ENCODE data around the gene HDGFL2. TPM values are rescaled to one million over a fixed set of nuclear protein-coding genes. Genes with fewer than 3 reads are reported as not detected.

The HDGFL2 gene
- total RNA-seq, 2 experiments from 2014 or later, result 17.2 to 18.0 TPM

DNA sequence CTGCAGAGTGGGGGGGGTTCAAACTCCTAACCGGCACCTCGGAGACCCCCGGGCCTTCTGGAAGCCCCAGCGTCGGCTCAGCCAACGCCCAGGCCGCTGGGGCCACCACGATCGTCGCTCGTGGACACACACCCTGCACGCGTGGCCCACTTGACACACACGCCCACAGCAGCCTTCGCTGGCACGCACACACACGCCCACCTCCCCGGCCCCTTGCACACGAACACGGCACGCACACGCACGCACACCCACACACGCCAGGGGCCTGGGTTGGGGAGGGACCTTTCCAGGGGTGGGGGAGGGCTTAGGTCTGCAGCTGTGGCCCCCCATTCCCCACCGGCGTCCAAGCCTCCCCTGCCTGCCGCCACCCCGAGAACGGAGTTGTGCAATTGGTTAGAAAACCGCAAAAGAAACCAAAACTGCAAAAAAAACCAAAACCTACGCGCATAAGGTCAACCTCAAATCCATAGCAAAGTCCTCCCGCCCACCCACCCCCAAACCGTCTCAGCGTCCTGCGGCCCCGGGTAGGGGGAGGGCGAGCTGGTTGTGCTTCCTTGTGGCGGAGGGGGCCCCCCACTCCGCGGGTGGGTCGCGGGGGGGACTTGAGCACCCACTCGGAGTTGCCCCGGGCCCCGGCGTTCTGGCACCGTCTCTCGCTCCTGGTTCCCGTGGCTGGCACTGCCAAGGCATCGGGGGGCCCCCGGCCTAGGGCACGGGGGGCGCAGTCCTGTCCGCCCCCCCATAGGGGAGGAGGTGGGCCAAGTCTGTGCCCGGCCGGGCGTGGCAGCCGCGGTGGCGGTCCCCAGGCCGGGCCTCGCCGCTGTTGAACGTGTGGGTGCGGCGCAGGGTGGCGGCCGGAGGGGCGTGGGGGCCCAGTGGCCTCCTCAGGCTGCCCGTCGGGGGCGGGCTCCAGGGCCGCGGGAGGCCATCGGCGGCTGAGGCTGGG, 71.1 kb downstream of the HDGFL2 start:
- TF ChIP-seq, protein P1, sequence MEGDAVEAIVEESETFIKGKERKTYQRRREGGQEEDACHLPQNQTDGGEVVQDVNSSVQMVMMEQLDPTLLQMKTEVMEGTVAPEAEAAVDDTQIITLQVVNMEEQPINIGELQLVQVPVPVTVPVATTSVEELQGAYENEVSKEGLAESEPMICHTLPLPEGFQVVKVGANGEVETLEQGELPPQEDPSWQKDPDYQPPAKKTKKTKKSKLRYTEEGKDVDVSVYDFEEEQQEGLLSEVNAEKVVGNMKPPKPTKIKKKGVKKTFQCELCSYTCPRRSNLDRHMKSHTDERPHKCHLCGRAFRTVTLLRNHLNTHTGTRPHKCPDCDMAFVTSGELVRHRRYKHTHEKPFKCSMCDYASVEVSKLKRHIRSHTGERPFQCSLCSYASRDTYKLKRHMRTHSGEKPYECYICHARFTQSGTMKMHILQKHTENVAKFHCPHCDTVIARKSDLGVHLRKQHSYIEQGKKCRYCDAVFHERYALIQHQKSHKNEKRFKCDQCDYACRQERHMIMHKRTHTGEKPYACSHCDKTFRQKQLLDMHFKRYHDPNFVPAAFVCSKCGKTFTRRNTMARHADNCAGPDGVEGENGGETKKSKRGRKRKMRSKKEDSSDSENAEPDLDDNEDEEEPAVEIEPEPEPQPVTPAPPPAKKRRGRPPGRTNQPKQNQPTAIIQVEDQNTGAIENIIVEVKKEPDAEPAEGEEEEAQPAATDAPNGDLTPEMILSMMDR (IDR thresholded peaks at IDR 0.05), result no peak
- Histone ChIP-seq H3K9me3 (ENCODE audit: control insufficient read depth in 1 of 2, insufficient read depth in 1 of 2, low read length in 2 of 2) (peaks cover 0 to 25% of the 10 kb centered on the region in 2 experiments), H3K27ac (ENCODE audit: low read depth in 1 of 2, low read length in 2 of 2) (no peak overlapping the region), H3K27me3 (ENCODE audit: control insufficient read depth in 1 of 2, insufficient read depth in 2 of 2, low read length in 2 of 2) (peaks cover 7 to 9% of the 10 kb centered on the region in 2 experiments), H3K36me3 (ENCODE audit: insufficient read depth, low read length) (no peaks in the 10 kb centered on the region), H3K4me3 (ENCODE audit: low read length) (no peak overlapping the region), H3K4me1 (ENCODE audit: insufficient read depth, low read length) (peaks cover 7% of the 10 kb centered on the region)
- Mint-ChIP-seq H3K27me3 (peaks cover 26% of the 10 kb centered on the region), H3K27ac (no peak overlapping the region), H3K4me1 (ENCODE audit: low read depth) (no peaks in the 10 kb centered on the region), H3K36me3 (ENCODE audit: low read depth) (no peaks in the 10 kb centered on the region), H3K4me3 (no peak overlapping the region), H3K9me3 (no peaks in the 10 kb centered on the region)
- intact Hi-C loops (cut with DNase I, micrococcal nuclease), result no loop called here
- DNase-seq (peak in 2 of 14 experiments; percentile 46 to 63), ATAC-seq (ENCODE audit: poor library complexity) (no peak)
- ChIA-PET POLR2A (no interaction called here), CTCF (no interaction called here)

DNA sequence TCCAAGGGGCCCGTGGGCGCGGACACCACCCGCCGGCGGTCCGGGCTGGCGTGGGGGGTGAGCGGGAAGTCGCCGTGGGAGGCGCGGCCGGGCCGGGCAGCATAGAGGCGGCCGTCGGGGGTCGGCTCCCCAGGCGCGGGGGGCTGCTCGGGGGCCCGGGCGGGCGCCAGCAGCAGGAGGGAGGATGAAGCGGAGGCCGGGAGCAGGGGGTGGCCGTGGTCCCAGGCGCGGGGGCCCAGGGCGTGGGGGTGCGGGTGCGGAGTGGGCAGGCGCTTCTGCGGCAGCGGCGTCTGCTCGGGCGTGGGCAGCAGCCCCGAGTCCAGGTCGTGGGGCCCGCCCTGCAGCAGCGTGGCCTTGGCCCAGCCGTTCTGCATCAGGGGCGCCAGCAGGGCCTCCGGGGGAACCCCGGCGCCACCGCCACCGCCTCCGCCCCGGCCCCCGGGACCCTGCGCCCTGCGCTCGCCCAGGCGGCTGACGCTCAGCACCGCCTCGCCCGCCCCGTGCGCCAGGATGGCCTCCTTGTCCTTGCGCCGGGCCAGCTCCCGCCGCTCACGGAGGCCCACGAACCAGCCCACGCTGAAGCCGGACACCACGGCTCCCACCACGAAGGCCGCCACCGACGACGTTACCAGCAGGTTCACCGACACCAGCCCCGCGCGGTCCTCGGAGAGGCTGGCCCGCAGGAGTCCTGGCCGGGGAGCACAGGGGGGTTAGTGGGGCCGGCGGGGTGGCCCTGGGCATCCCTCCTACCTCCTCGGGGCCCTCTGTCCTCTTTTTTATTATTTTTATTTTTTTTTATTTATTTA, 71.9 kb downstream of the HDGFL2 start:
- POLR2A ChIA-PET, result no interaction called here
- ATAC-seq (ENCODE audit: poor library complexity) (no peak), DNase-seq (no peak)
- TF ChIP-seq, protein P1 (IDR thresholded peaks at IDR 0.05), result no peak
- no peaks in the 10 kb centered on the region for H3K36me3 Mint-ChIP-seq (ENCODE audit: low read depth)
- no peak overlapping the region for H3K27ac Mint-ChIP-seq
- CTCF ChIA-PET, result no interaction called here
- no peak overlapping the region for H3K4me3 ChIP-seq (ENCODE audit: low read length)
- H3K4me3 Mint-ChIP-seq, result no peak overlapping the region
- intact Hi-C loops (cut with DNase I, micrococcal nuclease), result no loop called here
- H3K27me3 Mint-ChIP-seq, result peaks cover 21% of the 10 kb centered on the region
- no peaks in the 10 kb centered on the region for H3K36me3 ChIP-seq (ENCODE audit: insufficient read depth, low read length)
- no peaks in the 10 kb centered on the region for H3K9me3 Mint-ChIP-seq
- H3K4me1 Mint-ChIP-seq (ENCODE audit: low read depth), result no peaks in the 10 kb centered on the region
- peaks cover 7% of the 10 kb centered on the region for H3K4me1 ChIP-seq (ENCODE audit: insufficient read depth, low read length)
- no peak overlapping the region for H3K27ac ChIP-seq (ENCODE audit: low read depth in 1 of 2, low read length in 2 of 2)
- H3K9me3 ChIP-seq (ENCODE audit: control insufficient read depth in 1 of 2, insufficient read depth in 1 of 2, low read length in 2 of 2), result peaks cover 0 to 20% of the 10 kb centered on the region in 2 experiments
- peaks cover 5 to 9% of the 10 kb centered on the region in 2 experiments for H3K27me3 ChIP-seq (ENCODE audit: control insufficient read depth in 1 of 2, insufficient read depth in 2 of 2, low read length in 2 of 2)

DNA sequence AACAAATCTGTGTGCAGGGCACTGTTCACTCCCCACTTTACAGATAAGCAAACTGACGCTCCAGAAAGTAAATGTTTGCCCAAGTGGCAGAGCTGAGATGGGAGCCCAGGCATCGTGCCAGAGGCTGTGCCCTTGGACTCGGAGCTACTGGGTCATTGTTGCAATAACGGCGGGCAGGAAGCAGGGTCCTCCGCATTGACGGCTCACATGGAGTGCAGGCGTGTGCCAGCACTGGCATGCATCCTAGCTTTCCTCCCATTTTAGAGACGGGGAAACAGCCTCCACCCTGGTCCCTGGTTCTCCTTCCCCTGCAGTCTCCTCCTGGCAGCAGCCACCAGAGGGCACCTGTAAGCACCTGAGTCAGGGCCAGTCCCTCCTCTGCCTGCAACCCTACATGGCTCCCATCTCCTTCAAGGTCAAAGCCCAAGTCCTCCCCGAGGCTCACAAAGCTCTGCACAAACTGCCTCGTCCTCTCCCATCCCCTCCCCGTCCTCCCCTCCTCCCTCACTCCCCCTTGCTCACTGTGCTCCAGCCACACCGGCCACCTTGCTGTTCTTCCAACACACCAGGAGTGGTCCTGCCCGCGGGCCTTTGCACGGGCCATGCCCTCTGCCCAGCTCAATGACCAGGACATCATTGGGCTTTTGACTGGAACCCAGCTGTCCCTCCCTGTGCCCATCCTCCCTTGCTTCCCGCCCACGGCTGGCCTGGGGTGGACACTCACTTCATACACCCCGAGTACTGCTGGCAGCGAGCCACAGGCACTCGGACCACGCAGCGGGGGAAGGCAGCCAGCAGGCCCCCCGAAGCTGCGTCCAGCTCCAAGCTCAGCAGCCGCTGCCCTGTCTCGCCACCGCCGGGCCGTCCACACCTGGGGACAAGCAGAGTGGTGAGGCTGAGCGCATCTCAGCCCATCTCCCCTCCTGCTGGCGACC, 75.5 kb downstream of the HDGFL2 start:
- Histone ChIP-seq H3K27me3 (ENCODE audit: control insufficient read depth in 1 of 2, insufficient read depth in 2 of 2, low read length in 2 of 2) (no peaks in the 10 kb centered on the region), H3K9me3 (ENCODE audit: control insufficient read depth in 1 of 2, insufficient read depth in 1 of 2, low read length in 2 of 2) (peaks cover 0 to 8% of the 10 kb centered on the region in 2 experiments), H3K27ac (ENCODE audit: low read depth in 1 of 2, low read length in 2 of 2) (no peak overlapping the region), H3K4me1 (ENCODE audit: insufficient read depth, low read length) (no peaks in the 10 kb centered on the region), H3K4me3 (ENCODE audit: low read length) (no peak overlapping the region), H3K36me3 (ENCODE audit: insufficient read depth, low read length) (no peaks in the 10 kb centered on the region)
- TF ChIP-seq, protein P1 (IDR thresholded peaks at IDR 0.05), result no peak
- H3K27me3 Mint-ChIP-seq, result peaks cover 5% of the 10 kb centered on the region
- CTCF ChIA-PET, result no interaction called here
- POLR2A ChIA-PET, result no interaction called here
- ATAC-seq (ENCODE audit: poor library complexity) (no peak), DNase-seq (peak in 3 of 14 experiments; percentile 12 to 37 (median 30))
- no peaks in the 10 kb centered on the region for H3K4me1 Mint-ChIP-seq (ENCODE audit: low read depth)
- no peak overlapping the region for H3K4me3 Mint-ChIP-seq
- no peaks in the 10 kb centered on the region for H3K36me3 Mint-ChIP-seq (ENCODE audit: low read depth)
- H3K27ac Mint-ChIP-seq, result no peak overlapping the region
- intact Hi-C loops (cut with DNase I, micrococcal nuclease), result no loop called here
- no peaks in the 10 kb centered on the region for H3K9me3 Mint-ChIP-seq

Measured in CD4-positive, alpha-beta T cell (primary cell).